Calu3 (cell line): ENCODE measurements around the gene GEMIN7. TPM values are rescaled to one million over a fixed set of nuclear protein-coding genes. Genes with fewer than 3 reads are reported as not detected.

Experiments
- BruUV-seq: library from RNA; stranded (reverse); fragments of 400-500 nt; replicated peaks from 2 replicates; lab custom pipeline; 2021; lab: Mats Ljungman, UMichigan
- CTCF ChIA-PET: fragments of 300-600 bp; sonication (Branson Sonifier 250); formaldehyde crosslinking; loops from one replicate; lab custom pipeline; 2022; ENCODE audit warnings: antibody characterized with exemption; lab: Charles Lee
- DNase-seq: peaks from one replicate; pipeline ENCODE4 v3.0.0; 2022
- H3K27ac Mint-ChIP-seq: one replicate; pipeline ENCODE4 v1.8.0; 2022; ENCODE audit warnings: mixed read lengths; ENCODE audit not compliant: unreplicated experiment
- H3K27me3 Mint-ChIP-seq: one replicate; pipeline ENCODE4 v1.8.0; 2022; ENCODE audit warnings: mixed read lengths; ENCODE audit not compliant: unreplicated experiment
- H3K36me3 Mint-ChIP-seq: one replicate; pipeline ENCODE4 v1.8.0; 2022; ENCODE audit warnings: mild to moderate bottlenecking, moderate library complexity, mixed read lengths; ENCODE audit not compliant: insufficient read depth, unreplicated experiment
- H3K4me1 Mint-ChIP-seq: one replicate; pipeline ENCODE4 v1.8.0; 2022; ENCODE audit warnings: mild to moderate bottlenecking, low read depth, mixed read lengths; ENCODE audit not compliant: unreplicated experiment
- H3K4me3 Mint-ChIP-seq: one replicate; pipeline ENCODE4 v1.8.0; 2022; ENCODE audit warnings: mild to moderate bottlenecking, low read depth, moderate library complexity, mixed read lengths; ENCODE audit not compliant: unreplicated experiment
- H3K9me3 Mint-ChIP-seq: one replicate; pipeline ENCODE4 v1.8.0; 2022; ENCODE audit warnings: low read depth, mixed read lengths; ENCODE audit not compliant: unreplicated experiment
- intact Hi-C: fragments of 100-400 bp; cut with micrococcal nuclease; formaldehyde crosslinking; loops from one replicate; pipeline ENCODE4 v1.10.0; 2022; ENCODE audit not compliant: unreplicated experiment
- total RNA-seq: library from RNA; stranded (reverse); gene quantifications from 2 replicates; pipeline ENCODE4 v1.2.3, GENCODE V29; 2022
- TF ChIP-seq, protein P1 (sequence below): fragments of 200-600 bp; IDR thresholded peaks from one replicate; pipeline ENCODE4 v1.8.0; 2022; ENCODE audit warnings: antibody characterized with exemption; ENCODE audit not compliant: unreplicated experiment

Gene GEMIN7
- total RNA-seq, 1 experiment from 2014 or later, result 36.0 TPM

DNA sequence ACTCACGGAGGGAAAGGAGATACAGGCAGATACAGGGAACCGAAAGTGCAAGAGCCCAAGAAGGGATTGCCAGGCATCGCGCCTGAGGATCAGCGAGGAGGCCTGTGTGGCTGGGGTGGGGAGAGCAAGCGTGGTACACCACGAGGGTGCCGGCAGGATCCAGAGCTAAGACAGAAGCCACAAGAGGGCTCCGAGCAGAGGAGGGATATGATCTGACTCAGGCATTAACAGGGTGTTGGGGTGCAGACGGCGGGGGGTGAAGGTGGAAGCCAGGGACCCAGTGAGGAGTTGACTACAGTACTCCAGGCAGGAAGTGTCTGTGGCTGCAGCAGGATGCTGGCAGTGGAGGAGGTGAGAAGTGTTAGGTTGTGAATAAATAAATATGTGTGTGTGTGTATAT lies 8.5 kb downstream of the GEMIN7 start:
- Mint-ChIP-seq H3K36me3 (peaks cover 55% of the 10 kb centered on the region), H3K4me1 (peaks cover 8% of the 10 kb centered on the region), H3K9me3 (no peaks in the 10 kb centered on the region), H3K27ac (no peak overlapping the region), H3K4me3 (no peak overlapping the region), H3K27me3 (no peaks in the 10 kb centered on the region)
- TF ChIP-seq, protein P1, sequence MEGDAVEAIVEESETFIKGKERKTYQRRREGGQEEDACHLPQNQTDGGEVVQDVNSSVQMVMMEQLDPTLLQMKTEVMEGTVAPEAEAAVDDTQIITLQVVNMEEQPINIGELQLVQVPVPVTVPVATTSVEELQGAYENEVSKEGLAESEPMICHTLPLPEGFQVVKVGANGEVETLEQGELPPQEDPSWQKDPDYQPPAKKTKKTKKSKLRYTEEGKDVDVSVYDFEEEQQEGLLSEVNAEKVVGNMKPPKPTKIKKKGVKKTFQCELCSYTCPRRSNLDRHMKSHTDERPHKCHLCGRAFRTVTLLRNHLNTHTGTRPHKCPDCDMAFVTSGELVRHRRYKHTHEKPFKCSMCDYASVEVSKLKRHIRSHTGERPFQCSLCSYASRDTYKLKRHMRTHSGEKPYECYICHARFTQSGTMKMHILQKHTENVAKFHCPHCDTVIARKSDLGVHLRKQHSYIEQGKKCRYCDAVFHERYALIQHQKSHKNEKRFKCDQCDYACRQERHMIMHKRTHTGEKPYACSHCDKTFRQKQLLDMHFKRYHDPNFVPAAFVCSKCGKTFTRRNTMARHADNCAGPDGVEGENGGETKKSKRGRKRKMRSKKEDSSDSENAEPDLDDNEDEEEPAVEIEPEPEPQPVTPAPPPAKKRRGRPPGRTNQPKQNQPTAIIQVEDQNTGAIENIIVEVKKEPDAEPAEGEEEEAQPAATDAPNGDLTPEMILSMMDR, result no peak
- CTCF ChIA-PET, result no interaction called here
- no TSS peak for BruUV-seq
- intact Hi-C loops, result no loop called here
- no peak for DNase-seq

DNA sequence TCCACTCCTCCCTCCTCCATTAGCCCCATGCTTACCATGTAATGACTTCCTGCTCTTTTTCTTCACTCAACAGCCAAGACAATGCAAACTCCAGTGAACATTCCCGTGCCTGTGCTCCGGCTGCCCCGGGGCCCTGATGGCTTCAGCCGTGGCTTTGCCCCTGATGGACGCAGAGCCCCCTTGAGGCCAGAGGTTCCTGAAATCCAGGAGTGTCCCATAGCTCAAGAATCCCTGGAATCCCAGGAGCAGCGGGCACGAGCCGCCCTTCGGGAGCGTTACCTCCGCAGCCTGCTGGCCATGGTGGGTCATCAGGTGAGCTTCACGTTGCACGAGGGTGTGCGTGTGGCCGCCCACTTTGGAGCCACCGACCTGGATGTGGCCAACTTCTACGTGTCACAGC lies 11.0 kb downstream of the GEMIN7 start:
- no peak overlapping the region for H3K4me3 Mint-ChIP-seq
- H3K9me3 Mint-ChIP-seq, result no peaks in the 10 kb centered on the region
- peaks cover 73% of the 10 kb centered on the region for H3K36me3 Mint-ChIP-seq
- no peak for DNase-seq
- H3K27ac Mint-ChIP-seq, result no peak overlapping the region
- TF ChIP-seq, protein P1, result no peak
- peaks cover 25% of the 10 kb centered on the region for H3K4me1 Mint-ChIP-seq
- BruUV-seq, result no TSS peak
- no peaks in the 10 kb centered on the region for H3K27me3 Mint-ChIP-seq
- CTCF ChIA-PET, result interaction anchor here (0.6 kb wide), 1 partner anchor 90 kb away, joined by 3 read pairs; no protein-coding TSS in a partner anchor
- intact Hi-C loops, result loop anchor here (5.0 kb wide), 1 partner anchor 37 kb away; no protein-coding TSS in a partner anchor

GRCh38 chr19:45090606-45091005 lies 11.5 kb downstream of the GEMIN7 start:
- peak overlapping the region; percentile 77 for H3K4me3 Mint-ChIP-seq

DNA sequence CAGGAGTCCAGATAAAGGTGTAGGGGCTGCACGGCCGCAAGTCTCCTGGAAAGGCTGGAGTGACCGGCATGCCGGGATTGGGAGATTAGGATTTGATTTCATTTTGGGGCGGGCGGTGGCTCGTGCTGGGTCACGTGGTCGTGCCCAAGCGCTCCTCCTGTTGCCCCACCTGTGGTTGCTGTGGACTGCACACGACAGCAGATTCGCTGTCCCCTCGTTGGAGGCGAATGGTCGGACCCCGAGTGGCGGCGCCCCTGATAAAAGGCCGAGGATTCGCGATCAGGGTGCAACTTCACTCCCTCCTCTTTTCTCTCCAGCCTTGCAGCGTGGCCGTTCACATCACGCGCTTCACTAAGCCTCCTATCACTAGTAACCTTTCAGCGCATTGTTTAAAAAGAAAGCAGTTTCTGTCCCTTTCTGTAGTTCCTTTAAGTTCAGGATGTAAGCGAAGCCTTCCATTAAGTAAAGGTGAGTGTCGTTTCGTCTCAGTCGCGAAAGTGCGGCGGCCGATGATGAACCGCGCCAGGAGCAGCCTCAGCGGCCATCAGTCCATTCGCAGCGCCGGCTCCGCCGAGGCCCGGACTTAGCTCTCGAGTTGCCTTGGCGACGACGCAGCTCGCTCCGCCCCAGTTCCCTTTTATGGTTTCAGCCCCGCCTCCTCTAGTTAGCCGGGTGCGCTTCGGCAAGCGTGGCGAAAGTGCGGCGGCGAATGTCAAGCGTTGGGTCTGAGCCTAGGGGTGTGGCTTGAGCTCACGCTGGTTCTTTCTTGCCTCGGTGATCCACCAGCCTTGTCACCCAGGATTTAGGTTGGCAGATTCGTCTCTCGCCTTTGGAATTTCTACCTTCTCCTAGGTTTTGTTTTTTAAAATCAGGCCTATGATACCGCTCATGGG lies 12.2 kb downstream of the GEMIN7 start:
- Mint-ChIP-seq H3K27me3 (no peaks in the 10 kb centered on the region), H3K9me3 (no peaks in the 10 kb centered on the region), H3K36me3 (peaks cover 72% of the 10 kb centered on the region), H3K27ac (peak overlapping the region; percentile 96), H3K4me3 (peak overlapping the region; percentile 77), H3K4me1 (peaks cover 33% of the 10 kb centered on the region)
- peak; percentile 99 for DNase-seq
- CTCF ChIA-PET, result interaction anchor here (0.8 to 2.1 kb wide), 8 partner anchors 8 to 40 kb away, joined by 3 to 19 read pairs (median 4); no protein-coding TSS in a partner anchor
- BruUV-seq, result TSS peak; percentile 45
- TF ChIP-seq, protein P1, result no peak
- intact Hi-C loops, result loop anchor here (5.0 kb wide), 1 partner anchor 36 kb away; no protein-coding TSS in a partner anchor

More at GRCh38 chr19:45090606-45091005, 11.5 kb downstream of the GEMIN7 start:
- Mint-ChIP-seq H3K9me3 (no peaks in the 10 kb centered on the region), H3K27ac (peak overlapping the region; percentile 96), H3K4me1 (peaks cover 26% of the 10 kb centered on the region), H3K36me3 (peaks cover 72% of the 10 kb centered on the region), H3K27me3 (no peaks in the 10 kb centered on the region)
- BruUV-seq, result no TSS peak
- DNase-seq, result no peak
- intact Hi-C loops, result loop anchor here (5.0 kb wide), 1 partner anchor 37 kb away; no protein-coding TSS in a partner anchor
- CTCF ChIA-PET, result interaction anchor here (0.6 to 1.1 kb wide), 2 partner anchors 16 to 90 kb away, joined by 3 read pairs; no protein-coding TSS in a partner anchor
- TF ChIP-seq, protein P1, result no peak
